ENCODE results near the gene TUBA4A. TPM values are rescaled to one million over a fixed set of nuclear protein-coding genes. Genes with fewer than 3 reads are reported as not detected.
"Not testable (repeated sequence)": the region's sequence is repeated elsewhere in the genome, so short reads cannot be mapped to it uniquely, and the experiment has no call there.

Gene TUBA4A
- total RNA-seq, 2 donors from 2014 or later: 51.7 to 159 TPM

DNA sequence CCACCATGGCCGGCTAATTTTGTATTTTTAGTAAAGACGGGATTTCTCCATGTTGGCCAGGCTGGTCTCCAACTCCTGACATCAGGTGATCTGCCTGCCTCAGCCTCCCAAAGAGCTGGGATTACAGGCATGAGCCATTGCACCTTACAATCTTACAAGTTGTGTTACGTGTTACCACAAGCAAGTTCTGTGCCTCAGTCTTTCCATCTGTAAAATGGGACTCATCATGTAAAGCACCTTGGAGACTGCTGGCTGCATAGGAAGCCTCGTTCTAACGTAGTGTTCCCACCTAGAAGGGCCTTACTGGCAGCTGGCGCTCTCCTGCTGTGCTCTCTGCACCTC is 35.4 kb upstream of the TUBA4A start:
- Histone ChIP-seq H3K4me1 (peaks cover 0 to 18% of the 10 kb centered on the region in 2 donors), H3K36me3 (peaks cover 14% of the 10 kb centered on the region), H3K9me3 (no peaks in the 10 kb centered on the region), H3K4me3 (no peak overlapping the region), H3K27ac (peak overlapping the region; percentile 51 to 61), H3K27me3 (no peaks in the 10 kb centered on the region)
- TF ChIP-seq, protein P1, sequence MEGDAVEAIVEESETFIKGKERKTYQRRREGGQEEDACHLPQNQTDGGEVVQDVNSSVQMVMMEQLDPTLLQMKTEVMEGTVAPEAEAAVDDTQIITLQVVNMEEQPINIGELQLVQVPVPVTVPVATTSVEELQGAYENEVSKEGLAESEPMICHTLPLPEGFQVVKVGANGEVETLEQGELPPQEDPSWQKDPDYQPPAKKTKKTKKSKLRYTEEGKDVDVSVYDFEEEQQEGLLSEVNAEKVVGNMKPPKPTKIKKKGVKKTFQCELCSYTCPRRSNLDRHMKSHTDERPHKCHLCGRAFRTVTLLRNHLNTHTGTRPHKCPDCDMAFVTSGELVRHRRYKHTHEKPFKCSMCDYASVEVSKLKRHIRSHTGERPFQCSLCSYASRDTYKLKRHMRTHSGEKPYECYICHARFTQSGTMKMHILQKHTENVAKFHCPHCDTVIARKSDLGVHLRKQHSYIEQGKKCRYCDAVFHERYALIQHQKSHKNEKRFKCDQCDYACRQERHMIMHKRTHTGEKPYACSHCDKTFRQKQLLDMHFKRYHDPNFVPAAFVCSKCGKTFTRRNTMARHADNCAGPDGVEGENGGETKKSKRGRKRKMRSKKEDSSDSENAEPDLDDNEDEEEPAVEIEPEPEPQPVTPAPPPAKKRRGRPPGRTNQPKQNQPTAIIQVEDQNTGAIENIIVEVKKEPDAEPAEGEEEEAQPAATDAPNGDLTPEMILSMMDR (IDR thresholded peaks at IDR 0.05): no peak
- DNase-seq (ENCODE audit: low spot score): no peak

DNA sequence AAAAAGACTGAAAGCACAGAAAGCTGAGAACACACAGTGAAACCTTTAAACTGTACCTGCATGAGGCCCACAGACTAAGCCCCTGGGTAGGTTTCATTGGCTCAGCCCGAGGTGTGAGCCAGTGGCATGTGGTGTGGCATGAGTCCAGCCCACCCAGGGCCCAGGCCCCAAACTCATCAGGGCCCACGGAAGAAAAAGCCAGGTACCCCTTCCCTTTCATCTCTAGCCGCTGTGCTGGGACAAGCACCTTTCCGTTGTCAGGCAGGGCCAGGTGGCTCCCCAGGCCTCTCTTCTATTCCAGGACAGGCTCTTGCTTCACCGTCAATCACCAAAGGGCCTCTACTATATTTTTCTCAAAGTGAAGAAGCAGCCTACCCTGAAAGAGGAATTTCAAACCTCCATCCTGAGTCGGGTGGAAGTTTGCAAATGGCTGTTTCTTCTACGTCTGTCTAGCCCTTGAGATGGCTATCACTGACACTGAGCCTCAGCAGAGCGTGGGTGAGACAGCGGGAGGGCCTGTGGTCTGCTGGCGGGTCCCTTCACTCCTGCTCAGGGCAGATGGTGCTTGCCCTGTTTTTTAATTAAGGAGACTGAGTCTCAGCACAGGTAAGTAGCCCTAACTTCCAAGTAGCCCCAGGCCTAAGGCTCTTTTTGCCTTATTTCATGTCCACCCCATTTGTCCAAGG is 34.0 kb upstream of the TUBA4A start:
- no peak for DNase-seq (ENCODE audit: low spot score)
- H3K27me3 ChIP-seq: no peaks in the 10 kb centered on the region
- peaks cover 0 to 18% of the 10 kb centered on the region in 2 donors for H3K4me1 ChIP-seq
- peaks cover 24% of the 10 kb centered on the region for H3K36me3 ChIP-seq
- no peaks in the 10 kb centered on the region for H3K9me3 ChIP-seq
- TF ChIP-seq, protein P1 (IDR thresholded peaks at IDR 0.05): no peak
- no peak overlapping the region for H3K4me3 ChIP-seq
- no peak overlapping the region for H3K27ac ChIP-seq

DNA sequence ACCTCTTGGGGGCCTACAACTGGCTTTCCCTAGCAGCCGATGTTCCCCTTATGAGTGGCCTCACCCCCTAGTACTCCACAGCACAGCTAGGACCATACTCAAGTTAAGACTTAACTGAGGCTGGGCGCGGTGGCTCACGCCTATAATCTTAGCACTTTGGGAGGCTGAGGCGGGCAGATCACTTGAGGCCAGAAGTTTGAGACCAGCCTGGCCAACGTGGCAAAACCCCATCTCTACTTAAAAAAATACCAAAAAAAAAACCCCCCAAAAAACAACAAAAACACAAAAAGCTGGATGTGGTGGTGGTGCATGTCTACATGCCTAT is 33.4 kb upstream of the TUBA4A start:
- not testable (repeated sequence) for H3K4me3 ChIP-seq; H3K9me3 ChIP-seq; DNase-seq (ENCODE audit: low spot score); H3K27ac ChIP-seq; H3K27me3 ChIP-seq
- Histone ChIP-seq H3K36me3 (peaks cover 31% of the 10 kb centered on the region), H3K4me1 (peaks cover 0 to 18% of the 10 kb centered on the region in 2 donors)

DNA sequence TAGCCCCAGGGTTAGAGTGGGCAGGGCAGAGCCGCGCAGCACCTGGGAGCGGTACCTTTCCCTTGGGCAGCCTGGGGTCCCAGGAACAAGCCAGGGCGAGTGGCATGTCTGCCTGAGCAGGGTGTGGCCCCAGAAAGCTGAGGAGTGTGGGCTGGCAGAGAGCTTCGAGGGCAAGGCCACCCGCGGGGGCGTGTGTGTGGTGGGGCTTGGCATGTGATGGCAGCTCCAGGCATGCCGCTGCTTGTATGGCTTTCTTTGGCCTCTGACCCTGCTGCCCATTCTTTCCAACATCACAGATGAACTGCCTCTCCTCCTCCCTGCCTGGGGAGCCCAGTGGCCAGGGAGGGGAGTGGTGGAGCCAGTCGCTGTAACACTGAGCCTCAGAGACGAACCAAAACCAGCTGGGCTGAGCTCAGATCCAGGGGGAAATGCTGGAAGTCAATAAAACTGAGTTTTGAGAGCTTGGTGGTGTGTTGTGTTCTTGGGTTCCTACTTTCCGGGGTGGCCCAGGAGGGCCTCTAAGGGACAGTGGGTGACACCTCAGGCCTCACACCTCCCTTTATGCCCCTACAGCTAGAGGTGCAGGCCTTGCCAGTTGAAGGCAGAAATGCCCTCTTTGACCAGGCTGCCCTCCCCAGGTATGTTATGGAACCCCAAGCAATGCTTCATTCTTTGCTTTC is 32.9 kb upstream of the TUBA4A start:
- H3K27me3 ChIP-seq: no peaks in the 10 kb centered on the region
- peaks cover 36% of the 10 kb centered on the region for H3K36me3 ChIP-seq
- no peak overlapping the region for H3K4me3 ChIP-seq
- no peaks in the 10 kb centered on the region for H3K9me3 ChIP-seq
- no peak for DNase-seq (ENCODE audit: low spot score)
- peak overlapping the region in 1 of 2 donors; percentile 19 for H3K27ac ChIP-seq
- H3K4me1 ChIP-seq: peaks cover 0 to 18% of the 10 kb centered on the region in 2 donors
- TF ChIP-seq, protein P1 (IDR thresholded peaks at IDR 0.05): no peak

DNA sequence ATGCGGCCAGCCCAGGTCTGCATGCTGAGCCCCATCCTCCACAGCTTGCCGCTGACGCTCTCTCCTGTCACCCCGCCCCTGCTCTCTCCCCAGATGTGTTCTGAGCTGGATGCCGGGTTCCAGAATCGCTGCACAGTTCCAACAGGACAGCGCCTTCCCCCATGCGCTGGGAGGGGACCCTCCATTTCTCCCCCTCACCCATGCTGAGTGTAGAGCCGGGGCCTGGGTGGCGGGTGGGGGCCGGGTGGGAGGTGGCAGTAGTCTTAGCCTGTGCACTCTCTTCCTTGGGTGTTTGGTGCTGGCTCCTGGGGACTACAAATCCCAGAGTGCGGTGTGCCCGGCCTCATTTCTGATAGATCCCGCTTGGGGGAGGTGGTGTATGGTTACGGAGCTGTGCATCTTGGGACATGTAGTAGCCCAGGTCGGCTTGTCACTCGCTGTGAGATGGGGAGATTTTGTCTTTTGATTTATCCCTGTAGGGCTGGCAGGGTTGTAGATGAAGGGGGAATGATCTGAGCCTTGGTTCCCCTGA is 32.2 kb upstream of the TUBA4A start:
- no peak overlapping the region for H3K4me3 ChIP-seq
- peaks cover 42% of the 10 kb centered on the region for H3K36me3 ChIP-seq
- no peaks in the 10 kb centered on the region for H3K9me3 ChIP-seq
- H3K27me3 ChIP-seq: no peaks in the 10 kb centered on the region
- DNase-seq (ENCODE audit: low spot score): no peak
- TF ChIP-seq, protein P1 (IDR thresholded peaks at IDR 0.05): no peak
- H3K4me1 ChIP-seq: peaks cover 0 to 19% of the 10 kb centered on the region in 2 donors
- peak overlapping the region in 1 of 2 donors; percentile 19 for H3K27ac ChIP-seq

DNA sequence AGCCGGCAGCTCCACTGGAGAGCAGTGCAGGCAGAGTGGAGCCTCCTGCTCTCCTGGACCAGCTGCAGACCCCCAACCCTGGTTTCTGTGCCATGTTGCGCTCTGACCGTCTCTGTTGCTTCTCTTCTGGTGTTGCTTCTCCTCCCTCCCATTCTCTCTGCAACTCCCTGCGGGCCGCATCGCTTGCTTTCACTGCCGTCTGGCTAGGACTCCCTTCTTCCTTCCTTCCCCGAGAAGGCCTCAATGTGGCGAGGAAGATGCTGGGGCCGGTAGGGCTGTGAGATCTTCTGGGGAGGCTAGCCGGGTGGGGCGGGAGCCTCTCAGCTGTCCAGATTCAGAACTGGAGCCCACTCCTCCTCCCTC is 31.6 kb upstream of the TUBA4A start:
- Histone ChIP-seq H3K4me3 (no peak overlapping the region), H3K9me3 (no peaks in the 10 kb centered on the region), H3K36me3 (peaks cover 46% of the 10 kb centered on the region), H3K4me1 (peaks cover 0 to 25% of the 10 kb centered on the region in 2 donors), H3K27me3 (no peaks in the 10 kb centered on the region), H3K27ac (no peak overlapping the region)
- DNase-seq (ENCODE audit: low spot score): no peak
- TF ChIP-seq, protein P1 (IDR thresholded peaks at IDR 0.05): no peak
